Activated CD8-positive, alpha-beta memory T cell treated with anti-CD3 and anti-CD28 coated beads, Interleukin-2, amount 10 ng/mL, durations not matched to agents 7 days and 5 days (primary cell): ENCODE measurements around the gene CPXM2. TPM values are rescaled to one million over a fixed set of nuclear protein-coding genes. Genes with fewer than 3 reads are reported as not detected.

Experiments
- ATAC-seq: fragments of 150-1000 bp; cut with Tn5 transposase; one replicate; pipeline ENCODE4 v1.10.0; 2021; ENCODE audit warnings: moderate library complexity
- CTCF ChIA-PET: fragments of 350-600 bp; sonication (Branson Sonifier 250); formaldehyde crosslinking; loops from one replicate; lab custom pipeline; 2021; ENCODE audit warnings: antibody characterized with exemption; lab: Charles Lee
- DNase-seq: peaks from one replicate; pipeline ENCODE4 v3.0.0-alpha.2; 2020
- H3K27ac Mint-ChIP-seq: one replicate; pipeline ENCODE4 v1.8.0; 2021; ENCODE audit warnings: mild to moderate bottlenecking, mixed read lengths
- H3K27me3 Mint-ChIP-seq: one replicate; pipeline ENCODE4 v1.8.0; 2021; ENCODE audit warnings: mixed read lengths
- H3K36me3 Mint-ChIP-seq: one replicate; pipeline ENCODE4 v1.8.0; 2021; ENCODE audit warnings: mild to moderate bottlenecking, mixed read lengths
- H3K4me1 Mint-ChIP-seq: one replicate; pipeline ENCODE4 v1.8.0; 2021; ENCODE audit warnings: mixed read lengths
- H3K4me3 Mint-ChIP-seq: one replicate; pipeline ENCODE4 v1.8.0; 2021; ENCODE audit warnings: mild to moderate bottlenecking, moderate library complexity, mixed read lengths
- H3K9me3 Mint-ChIP-seq: one replicate; pipeline ENCODE4 v1.8.0; 2022; ENCODE audit warnings: low read depth, mixed read lengths
- total RNA-seq, 2 experiments: library from RNA; stranded (reverse); gene quantifications; one replicate each; pipeline ENCODE4 v1.2.3, GENCODE V29; 2021

Gene CPXM2
- total RNA-seq, 2 experiments from 2014 or later: not detected

DNA sequence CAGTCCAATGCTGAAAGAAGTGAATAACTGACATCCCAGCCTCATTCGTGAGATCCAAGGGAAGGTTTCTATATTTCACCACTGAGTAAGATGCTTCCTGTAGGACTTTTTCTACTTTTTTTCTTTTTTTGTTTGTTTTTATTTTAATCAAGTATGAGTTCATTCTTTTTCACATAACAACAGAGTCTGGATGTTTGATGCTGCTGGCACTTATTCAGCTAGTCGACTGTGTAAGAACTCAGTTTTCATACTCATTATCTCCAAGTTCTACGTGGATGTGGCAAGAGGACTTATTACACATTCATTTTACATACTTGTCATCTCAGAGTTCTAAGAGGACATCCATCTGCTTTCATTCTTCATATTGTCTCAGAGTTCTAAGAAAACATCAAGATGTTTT lies 86.9 kb downstream of the CPXM2 start:
- Mint-ChIP-seq H3K36me3 (no peaks in the 10 kb centered on the region), H3K4me1 (peaks cover 1% of the 10 kb centered on the region), H3K27ac (no peak overlapping the region), H3K4me3 (no peak overlapping the region), H3K9me3 (no peaks in the 10 kb centered on the region), H3K27me3 (peaks cover 6% of the 10 kb centered on the region)
- DNase-seq (no peak), ATAC-seq (no peak)
- CTCF ChIA-PET: no interaction called here

DNA sequence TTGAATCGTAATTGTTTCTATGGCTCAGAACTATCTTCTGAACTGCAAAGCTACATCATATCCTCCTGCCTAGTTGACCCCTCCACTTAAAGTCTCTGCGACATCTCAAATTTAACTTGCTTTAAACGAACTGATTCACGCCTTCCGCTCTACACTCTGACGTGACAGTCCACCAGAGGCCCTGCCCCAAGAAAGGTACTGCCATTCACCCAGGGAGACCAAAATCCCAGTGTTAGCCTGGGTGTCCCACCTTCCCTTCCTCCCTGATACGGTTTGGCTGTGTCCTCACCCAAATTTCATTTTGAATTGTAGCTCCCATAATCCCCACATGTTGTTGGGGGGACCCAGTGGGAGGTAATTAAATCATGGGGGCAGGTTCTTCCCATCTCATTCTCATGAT lies 90.8 kb downstream of the CPXM2 start:
- no peak overlapping the region for H3K27ac Mint-ChIP-seq
- peaks cover 5% of the 10 kb centered on the region for H3K27me3 Mint-ChIP-seq
- H3K4me1 Mint-ChIP-seq: no peaks in the 10 kb centered on the region
- H3K36me3 Mint-ChIP-seq: no peaks in the 10 kb centered on the region
- no peak overlapping the region for H3K4me3 Mint-ChIP-seq
- CTCF ChIA-PET: no interaction called here
- ATAC-seq (no peak), DNase-seq (no peak)
- H3K9me3 Mint-ChIP-seq: no peaks in the 10 kb centered on the region

DNA sequence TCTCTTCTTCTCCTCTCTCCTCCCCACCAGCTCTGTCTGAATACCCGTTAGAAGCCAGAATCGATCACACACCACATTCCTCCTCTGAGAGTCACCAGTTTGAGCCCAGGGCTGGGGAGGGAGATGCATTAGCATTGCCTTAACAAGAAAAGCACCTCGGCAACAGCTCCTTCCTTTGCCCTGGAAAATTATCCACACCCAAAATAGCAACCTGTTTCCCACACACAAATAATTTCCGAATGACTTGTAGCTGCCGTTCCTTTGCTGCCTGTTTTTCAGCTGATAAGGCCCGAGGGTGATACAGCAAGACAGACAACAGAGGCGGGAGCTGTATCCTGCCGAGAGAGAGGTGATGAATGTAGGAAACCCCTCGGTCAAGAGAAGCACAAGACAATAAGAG lies 91.3 kb downstream of the CPXM2 start:
- H3K4me1 Mint-ChIP-seq: no peaks in the 10 kb centered on the region
- ATAC-seq (no peak), DNase-seq (no peak)
- CTCF ChIA-PET: no interaction called here
- no peaks in the 10 kb centered on the region for H3K9me3 Mint-ChIP-seq
- H3K27ac Mint-ChIP-seq: no peak overlapping the region
- no peak overlapping the region for H3K4me3 Mint-ChIP-seq
- H3K27me3 Mint-ChIP-seq: peaks cover 5% of the 10 kb centered on the region
- no peaks in the 10 kb centered on the region for H3K36me3 Mint-ChIP-seq

DNA sequence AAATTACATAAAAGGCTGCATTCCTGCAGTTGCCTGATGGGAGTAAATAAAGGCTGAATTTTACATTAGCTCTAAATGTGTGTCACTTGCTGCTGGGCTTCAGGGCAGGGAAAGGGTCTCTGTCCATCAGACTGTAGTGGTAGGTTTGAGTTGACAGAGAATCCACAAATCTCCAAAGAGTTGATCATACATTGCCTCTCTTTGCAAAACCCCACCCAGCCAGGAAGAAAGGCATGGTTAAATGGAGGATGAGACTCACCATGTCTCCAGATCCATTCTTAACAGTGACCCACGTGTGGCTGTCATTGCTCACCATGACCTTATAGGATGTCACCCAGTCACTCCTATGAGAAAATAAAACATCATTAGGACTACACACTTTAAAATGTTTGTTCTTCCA lies 92.8 kb downstream of the CPXM2 start:
- Mint-ChIP-seq H3K36me3 (no peaks in the 10 kb centered on the region), H3K27me3 (peaks cover 5% of the 10 kb centered on the region), H3K4me1 (no peaks in the 10 kb centered on the region), H3K4me3 (no peak overlapping the region), H3K27ac (no peak overlapping the region), H3K9me3 (no peaks in the 10 kb centered on the region)
- no peak for DNase-seq
- CTCF ChIA-PET: no interaction called here
- no peak for ATAC-seq

DNA sequence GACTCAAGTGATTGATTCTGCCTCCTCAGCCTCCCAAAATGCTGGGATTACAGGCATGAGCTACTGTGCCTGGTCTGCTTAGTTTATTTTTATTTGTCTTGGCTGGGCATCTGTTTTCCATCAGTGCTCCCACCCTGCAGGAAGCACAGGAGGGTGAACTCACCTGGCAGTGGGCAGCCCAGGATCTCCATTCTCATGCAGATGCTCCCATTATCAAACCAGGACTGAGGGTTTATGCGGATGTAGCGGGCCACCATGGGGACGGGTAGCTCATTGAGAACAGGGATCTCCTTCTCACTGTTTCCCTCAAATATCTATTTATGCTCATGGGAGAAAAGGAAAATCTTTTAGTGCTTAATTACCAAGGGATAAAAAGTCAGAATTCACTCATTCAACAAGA lies 93.8 kb downstream of the CPXM2 start:
- H3K36me3 Mint-ChIP-seq: no peaks in the 10 kb centered on the region
- CTCF ChIA-PET: no interaction called here
- peaks cover 5% of the 10 kb centered on the region for H3K27me3 Mint-ChIP-seq
- DNase-seq: no peak
- no peak overlapping the region for H3K4me3 Mint-ChIP-seq
- H3K9me3 Mint-ChIP-seq: no peaks in the 10 kb centered on the region
- no peak for ATAC-seq
- no peak overlapping the region for H3K27ac Mint-ChIP-seq
- H3K4me1 Mint-ChIP-seq: no peaks in the 10 kb centered on the region

DNA sequence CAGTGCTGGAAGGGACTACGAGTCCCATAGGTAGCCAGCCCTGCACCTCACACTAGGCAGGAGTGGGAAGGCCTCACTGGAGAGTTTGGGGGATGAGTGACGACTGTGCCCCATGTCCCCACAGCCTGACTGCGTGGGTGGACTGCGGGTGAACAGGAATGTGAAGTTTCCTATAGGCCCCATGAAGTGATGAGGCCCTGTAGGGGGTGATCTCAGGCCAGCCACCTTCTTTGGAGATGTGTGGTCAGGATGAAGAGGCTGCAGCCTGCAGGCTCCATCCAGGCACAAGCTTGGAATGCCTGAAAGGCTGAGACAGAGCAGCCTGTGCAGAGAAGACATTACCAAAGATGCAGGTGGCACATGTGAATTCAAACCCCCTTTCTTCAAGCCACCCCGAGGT lies 94.9 kb downstream of the CPXM2 start:
- H3K9me3 Mint-ChIP-seq: no peaks in the 10 kb centered on the region
- no peak overlapping the region for H3K27ac Mint-ChIP-seq
- no peaks in the 10 kb centered on the region for H3K36me3 Mint-ChIP-seq
- DNase-seq (no peak), ATAC-seq (no peak)
- no peak overlapping the region for H3K4me3 Mint-ChIP-seq
- H3K27me3 Mint-ChIP-seq: peaks cover 5% of the 10 kb centered on the region
- CTCF ChIA-PET: no interaction called here
- H3K4me1 Mint-ChIP-seq: no peaks in the 10 kb centered on the region

DNA sequence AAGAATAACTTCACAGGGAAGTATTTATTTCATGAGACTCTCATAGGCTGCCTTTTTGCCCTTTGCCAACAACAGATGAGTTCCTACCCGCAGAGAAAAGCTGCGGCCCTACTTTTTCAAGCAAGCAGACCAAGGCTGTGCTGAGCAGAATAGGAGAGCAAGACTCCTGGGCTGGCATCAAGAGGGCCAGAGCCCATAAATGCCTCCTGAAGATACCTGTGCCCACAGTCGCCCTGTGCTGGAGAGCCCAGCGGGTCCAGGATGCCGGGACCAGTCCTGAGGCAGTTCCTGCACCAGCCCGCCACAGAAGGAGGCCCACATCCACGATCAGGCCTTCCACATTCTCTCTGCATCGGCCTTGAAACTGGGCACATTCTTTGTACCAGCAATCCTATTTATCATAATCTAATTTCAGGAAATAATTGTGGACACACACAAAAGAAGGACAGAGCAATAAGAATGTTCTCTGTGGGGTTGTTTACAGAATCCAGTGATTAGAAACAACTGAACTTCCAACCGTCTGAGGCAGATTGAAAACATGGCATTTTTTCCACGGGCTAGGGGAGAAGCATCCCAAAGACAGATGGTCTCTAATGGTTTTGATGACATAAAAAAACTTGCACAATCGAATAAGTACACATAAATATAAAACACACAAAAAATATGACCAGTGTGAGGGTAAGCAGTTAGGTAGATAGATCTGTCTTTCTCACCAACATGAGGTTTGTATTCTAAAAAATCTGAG lies 95.6 kb downstream of the CPXM2 start:
- no peak overlapping the region for H3K4me3 Mint-ChIP-seq
- H3K4me1 Mint-ChIP-seq: no peaks in the 10 kb centered on the region
- H3K27me3 Mint-ChIP-seq: peaks cover 5% of the 10 kb centered on the region
- DNase-seq: no peak
- no peaks in the 10 kb centered on the region for H3K9me3 Mint-ChIP-seq
- H3K36me3 Mint-ChIP-seq: no peaks in the 10 kb centered on the region
- no peak overlapping the region for H3K27ac Mint-ChIP-seq
- ATAC-seq: no peak
- CTCF ChIA-PET: no interaction called here

DNA sequence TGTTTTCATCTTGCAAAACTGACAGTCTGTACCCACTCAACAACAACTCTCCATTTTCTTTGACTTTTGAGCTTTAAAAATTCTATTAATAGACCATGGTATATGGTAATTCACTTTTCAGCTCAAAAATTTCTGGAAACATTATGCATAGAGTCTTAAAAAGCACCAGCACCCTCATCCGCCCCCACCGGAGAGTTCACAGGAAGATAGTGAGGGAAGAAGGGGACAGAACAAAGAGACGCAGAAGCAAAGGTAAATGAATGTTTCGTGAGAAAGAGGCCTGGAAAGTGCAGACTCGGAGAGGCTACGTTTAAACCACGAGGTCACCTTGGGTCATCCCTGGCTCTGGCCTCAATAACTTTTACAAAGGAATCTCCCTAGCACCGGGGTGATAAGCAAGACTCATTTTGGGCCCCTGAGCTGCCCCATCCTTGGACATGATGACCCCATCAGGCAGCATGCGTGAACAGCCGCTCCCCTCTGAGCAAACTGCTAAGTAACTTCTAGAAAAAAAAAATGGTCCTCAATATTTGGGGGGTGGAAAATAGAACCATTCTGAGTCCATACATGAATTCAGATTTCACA lies 96.3 kb downstream of the CPXM2 start:
- ATAC-seq (no peak), DNase-seq (no peak)
- Mint-ChIP-seq H3K4me3 (no peak overlapping the region), H3K4me1 (no peaks in the 10 kb centered on the region), H3K36me3 (no peaks in the 10 kb centered on the region), H3K9me3 (peaks cover 1% of the 10 kb centered on the region), H3K27me3 (peaks cover 5% of the 10 kb centered on the region), H3K27ac (no peak overlapping the region)
- CTCF ChIA-PET: no interaction called here

DNA sequence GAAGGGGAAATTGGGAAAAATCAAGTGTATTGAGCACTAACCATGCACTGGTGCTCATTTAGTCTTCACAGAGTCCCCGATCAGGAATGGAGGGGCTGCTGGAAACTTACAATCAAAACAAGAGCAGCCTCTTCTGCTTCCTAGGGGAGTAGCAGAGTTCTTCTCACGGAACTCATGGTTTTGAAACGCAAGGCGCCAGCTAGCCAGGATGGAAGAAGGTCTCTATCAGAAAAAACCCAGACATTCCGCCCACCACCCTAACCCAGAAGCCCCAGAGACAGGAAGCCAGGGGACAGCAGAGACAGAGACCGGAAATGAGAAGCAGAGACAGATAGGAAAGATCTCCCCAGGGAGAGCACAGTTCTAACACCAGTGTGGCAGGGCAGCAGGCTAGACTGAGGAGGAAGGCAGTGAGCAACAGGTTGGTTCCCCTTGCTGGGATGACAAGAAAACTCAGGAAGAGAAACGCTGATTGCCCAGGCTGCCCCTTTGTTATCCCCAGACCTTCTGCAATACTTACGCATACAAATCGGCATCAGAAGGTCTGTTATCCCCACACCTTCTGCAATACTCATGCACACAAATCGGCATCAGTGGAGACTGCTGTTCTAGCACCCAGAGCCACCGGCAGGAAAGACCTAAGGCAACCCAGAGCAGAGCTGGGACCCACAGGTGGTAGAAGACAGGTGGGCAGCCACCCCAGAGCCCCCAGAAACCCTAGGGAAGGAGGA lies 99.2 kb downstream of the CPXM2 start:
- Mint-ChIP-seq H3K9me3 (peaks cover 2% of the 10 kb centered on the region), H3K4me3 (no peak overlapping the region), H3K27me3 (no peaks in the 10 kb centered on the region), H3K27ac (no peak overlapping the region), H3K4me1 (no peaks in the 10 kb centered on the region), H3K36me3 (no peaks in the 10 kb centered on the region)
- DNase-seq (no peak), ATAC-seq (no peak)
- CTCF ChIA-PET: no interaction called here

DNA sequence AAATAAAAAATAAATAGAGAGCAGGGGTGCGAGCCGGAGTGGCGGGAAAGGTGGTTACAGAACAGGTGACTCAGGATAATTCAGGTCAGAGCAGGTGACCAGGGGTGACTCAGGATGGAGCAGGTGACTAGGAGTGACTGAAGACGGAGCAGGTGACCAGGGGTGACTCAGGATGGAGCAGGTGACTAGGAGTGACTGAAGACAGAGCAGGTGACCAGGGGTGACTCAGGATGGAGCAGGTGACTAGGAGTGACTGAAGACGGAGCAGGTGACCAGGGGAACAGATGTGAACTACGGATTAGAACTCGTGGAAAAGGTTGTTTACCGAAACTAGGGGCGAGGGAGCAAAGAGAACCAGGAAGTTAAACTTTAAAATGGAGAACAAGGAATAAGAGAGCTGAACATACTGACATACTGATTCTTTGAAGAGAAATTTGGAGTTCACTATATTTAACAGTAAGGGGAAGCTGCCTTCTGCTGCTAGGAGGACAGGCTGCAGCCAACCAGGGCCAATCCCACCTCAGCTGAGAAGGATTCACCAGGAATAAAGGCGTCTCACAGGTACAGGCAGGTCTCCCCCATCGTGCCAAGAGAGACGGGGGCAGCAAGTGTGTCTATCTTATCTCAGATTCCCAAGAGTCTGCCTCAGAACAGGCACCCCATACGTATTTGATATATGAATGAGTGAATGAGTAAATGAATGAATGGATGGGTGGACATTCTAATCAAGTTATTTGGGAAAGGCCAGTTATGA lies 101.3 kb downstream of the CPXM2 start:
- DNase-seq: no peak
- H3K36me3 Mint-ChIP-seq: no peaks in the 10 kb centered on the region
- H3K27me3 Mint-ChIP-seq: no peaks in the 10 kb centered on the region
- no peak for ATAC-seq
- no peak overlapping the region for H3K27ac Mint-ChIP-seq
- CTCF ChIA-PET: no interaction called here
- no peaks in the 10 kb centered on the region for H3K4me1 Mint-ChIP-seq
- H3K9me3 Mint-ChIP-seq: peaks cover 2% of the 10 kb centered on the region
- no peak overlapping the region for H3K4me3 Mint-ChIP-seq

DNA sequence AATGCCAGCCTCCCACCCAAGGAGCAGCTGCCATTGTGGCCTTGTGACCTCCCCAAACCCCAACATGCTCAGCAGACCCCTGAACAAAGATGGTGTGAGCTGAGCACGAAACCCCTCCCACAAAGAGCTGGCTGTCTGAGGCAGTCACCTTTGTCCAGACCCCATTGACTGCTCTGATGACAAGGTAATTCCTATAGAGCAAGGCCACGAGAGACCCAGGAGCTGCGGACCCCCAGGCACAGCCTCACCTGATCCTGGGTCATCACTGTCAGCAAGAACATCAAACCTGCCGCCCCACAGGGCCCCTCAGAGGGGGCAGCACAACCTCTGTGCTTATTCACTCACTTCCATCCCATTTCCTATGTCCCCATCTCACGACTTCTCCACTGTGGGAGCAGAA lies 102.6 kb downstream of the CPXM2 start:
- peaks cover 3% of the 10 kb centered on the region for H3K27me3 Mint-ChIP-seq
- DNase-seq (no peak), ATAC-seq (no peak)
- no peaks in the 10 kb centered on the region for H3K36me3 Mint-ChIP-seq
- H3K27ac Mint-ChIP-seq: no peak overlapping the region
- CTCF ChIA-PET: no interaction called here
- H3K4me1 Mint-ChIP-seq: no peaks in the 10 kb centered on the region
- no peak overlapping the region for H3K4me3 Mint-ChIP-seq
- H3K9me3 Mint-ChIP-seq: peaks cover 2% of the 10 kb centered on the region

DNA sequence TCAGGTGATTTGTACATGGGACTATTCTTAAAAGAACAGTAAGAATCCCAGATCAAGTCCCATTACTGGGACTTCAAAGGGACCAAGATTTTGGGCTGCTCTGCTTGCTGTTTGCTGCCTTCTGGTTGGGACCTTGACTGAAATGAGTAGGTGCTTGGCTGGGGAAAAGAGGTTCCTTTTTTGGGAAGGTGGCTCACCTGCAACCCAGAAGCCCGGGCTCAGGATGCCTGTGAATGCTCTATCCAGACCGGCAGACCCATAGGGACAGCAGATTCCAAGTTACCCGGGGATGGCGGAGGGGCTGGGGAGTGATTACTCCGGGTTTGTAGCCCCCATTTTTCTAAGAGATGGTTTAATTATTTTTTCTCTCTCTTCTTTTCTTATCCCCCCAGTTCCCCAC lies 104.0 kb downstream of the CPXM2 start:
- Mint-ChIP-seq H3K9me3 (peaks cover 2% of the 10 kb centered on the region), H3K36me3 (no peaks in the 10 kb centered on the region), H3K27me3 (peaks cover 7% of the 10 kb centered on the region), H3K4me1 (no peaks in the 10 kb centered on the region), H3K4me3 (no peak overlapping the region), H3K27ac (no peak overlapping the region)
- CTCF ChIA-PET: no interaction called here
- ATAC-seq (no peak), DNase-seq (no peak)

DNA sequence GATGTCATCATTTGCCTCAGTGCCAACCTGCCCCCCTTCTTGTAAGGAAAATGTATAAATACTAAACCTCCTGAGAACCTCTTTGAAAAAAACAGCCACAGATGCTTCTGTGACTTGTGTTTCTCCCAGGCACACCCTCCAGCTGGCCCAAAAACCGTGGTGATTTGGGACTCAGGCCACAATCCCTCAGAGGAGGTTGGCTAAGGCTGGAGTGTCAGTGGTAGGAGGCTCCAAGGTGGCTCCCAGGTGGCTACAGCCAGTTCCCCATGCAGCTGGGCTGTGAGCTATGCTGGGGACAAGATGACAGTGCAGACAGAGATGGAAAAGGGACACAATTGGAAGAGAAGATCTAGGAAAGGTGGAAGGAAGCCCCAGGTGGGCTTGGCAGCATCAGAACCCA lies 104.7 kb downstream of the CPXM2 start:
- peaks cover 7% of the 10 kb centered on the region for H3K27me3 Mint-ChIP-seq
- H3K4me1 Mint-ChIP-seq: no peaks in the 10 kb centered on the region
- DNase-seq (no peak), ATAC-seq (no peak)
- H3K9me3 Mint-ChIP-seq: peaks cover 2% of the 10 kb centered on the region
- H3K36me3 Mint-ChIP-seq: no peaks in the 10 kb centered on the region
- CTCF ChIA-PET: no interaction called here
- H3K27ac Mint-ChIP-seq: no peak overlapping the region
- no peak overlapping the region for H3K4me3 Mint-ChIP-seq
